RWPE2 (cell line): ENCODE data around the gene SLC39A3.

Experiments
- ATAC-seq: fragments of 200-7000 bp; cut with Tn5 transposase; 3 replicates; pipeline ENCODE4 v1.9.1; 2021; ENCODE audit warnings: low read depth
- DNase-seq: peaks from one replicate; pipeline ENCODE4 v3.0.0-alpha.2; 2020; ENCODE audit warnings: low spot score
- H3K27ac ChIP-seq: fragments of 450-650 bp; 2 replicates; pipeline ENCODE4 v1.5.1; 2017; ENCODE audit warnings: mild to moderate bottlenecking; ENCODE audit not compliant: poor library complexity, severe bottlenecking
- H3K27me3 ChIP-seq: fragments of 250-450 bp; sonication (Bioruptor Pico); 2 replicates; pipeline ENCODE4 v1.5.1; 2021; ENCODE audit warnings: mild to moderate bottlenecking, moderate library complexity; ENCODE audit not compliant: insufficient read depth, poor library complexity, severe bottlenecking
- H3K36me3 ChIP-seq: fragments of 250-450 bp; sonication (Bioruptor Pico); 2 replicates; pipeline ENCODE4 v1.5.1; 2020; ENCODE audit warnings: low read depth, mild to moderate bottlenecking, moderate library complexity
- H3K4me1 ChIP-seq: fragments of 250-450 bp; sonication (Bioruptor Pico); 2 replicates; pipeline ENCODE4 v1.5.1; 2021; ENCODE audit warnings: mild to moderate bottlenecking, moderate library complexity; ENCODE audit not compliant: insufficient read depth, poor library complexity, severe bottlenecking
- H3K4me3 ChIP-seq: fragments of 250-450 bp; sonication (Bioruptor Pico); 2 replicates; pipeline ENCODE4 v1.5.1; 2021; ENCODE audit warnings: mild to moderate bottlenecking, moderate library complexity; ENCODE audit not compliant: severe bottlenecking
- H3K9me3 ChIP-seq: fragments of 250-450 bp; sonication (Bioruptor Pico); 2 replicates; pipeline ENCODE4 v1.5.1; 2021; ENCODE audit warnings: mild to moderate bottlenecking, moderate library complexity; ENCODE audit not compliant: severe bottlenecking
- CTCF ChIP-seq: fragments of 450-650 bp; IDR thresholded peaks from one replicate; pipeline ENCODE4 v1.5.1; 2017; ENCODE audit warnings: mild to moderate bottlenecking, moderate library complexity; ENCODE audit not compliant: poor library complexity, severe bottlenecking

SLC39A3 gene

GRCh38 chr19:2711172-2711874, 28.5 kb downstream of the SLC39A3 start:
- no peak for TF ChIP-seq CTCF
- Histone ChIP-seq H3K4me1 (no peaks in the 10 kb centered on the region), H3K36me3 (no peaks in the 10 kb centered on the region), H3K27me3 (no peaks in the 10 kb centered on the region), H3K27ac (no peak overlapping the region), H3K9me3 (peaks cover 4% of the 10 kb centered on the region), H3K4me3 (no peak overlapping the region)
- DNase-seq: no peak
- peak; percentile 17; the same call in 1 of the 3 replicates for ATAC-seq

- no peak overlapping the region for H3K4me3 ChIP-seq
- no peaks in the 10 kb centered on the region for H3K27me3 ChIP-seq
- DNase-seq (no peak), ATAC-seq (no peak)
- H3K27ac ChIP-seq: no peak overlapping the region
- H3K36me3 ChIP-seq: no peaks in the 10 kb centered on the region
- no peak for TF ChIP-seq CTCF
- H3K9me3 ChIP-seq: no peaks in the 10 kb centered on the region
- H3K4me1 ChIP-seq: no peaks in the 10 kb centered on the region
These were observed 33.6 kb downstream of the SLC39A3 start for GRCh38 chr19:2706251-2706650.

DNA sequence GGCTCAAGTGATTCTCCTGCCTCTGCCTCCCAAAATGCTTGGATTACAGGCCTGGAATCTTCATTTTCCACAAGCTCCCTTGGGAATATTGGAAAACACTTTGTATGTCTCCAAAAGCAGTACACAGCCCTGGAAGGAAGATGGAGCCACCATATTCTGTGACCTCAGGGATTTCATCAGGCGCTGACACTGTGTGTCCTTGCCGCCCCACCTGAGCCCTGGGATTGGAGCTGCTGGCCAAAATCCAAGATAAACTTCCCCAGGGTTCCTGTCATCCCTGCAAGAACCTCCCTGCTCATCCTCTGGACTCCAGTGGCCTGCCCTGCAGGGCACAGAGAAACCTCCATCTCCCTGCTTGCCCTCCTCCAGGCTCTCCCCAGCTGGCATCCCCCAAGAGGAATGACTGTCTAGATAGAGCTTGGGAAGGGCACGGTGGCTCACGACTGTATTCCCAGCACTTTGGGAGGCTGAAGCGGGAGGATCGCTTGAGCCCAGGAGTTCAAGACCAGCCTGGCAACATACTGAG, 36.1 kb downstream of the SLC39A3 start:
- Histone ChIP-seq H3K4me1 (no peaks in the 10 kb centered on the region), H3K27me3 (no peaks in the 10 kb centered on the region), H3K27ac (no peak overlapping the region), H3K36me3 (no peaks in the 10 kb centered on the region), H3K9me3 (no peaks in the 10 kb centered on the region), H3K4me3 (no peak overlapping the region)
- no peak for TF ChIP-seq CTCF
- ATAC-seq (no peak), DNase-seq (no peak)

GRCh38 chr19:2703077-2703437, 36.8 kb downstream of the SLC39A3 start:
- DNase-seq (no peak), ATAC-seq (no peak)
- Histone ChIP-seq H3K4me1 (no peaks in the 10 kb centered on the region), H3K9me3 (no peaks in the 10 kb centered on the region), H3K27me3 (no peaks in the 10 kb centered on the region), H3K4me3 (peak overlapping the region; percentile 42), H3K36me3 (no peaks in the 10 kb centered on the region), H3K27ac (no peak overlapping the region)
- no peak for TF ChIP-seq CTCF
